Umbilical cord (tissue), 2 donors: ENCODE results near the gene INTS6. TPM values are rescaled to one million over a fixed set of nuclear protein-coding genes. Genes with fewer than 3 reads are reported as not detected.

ENCODE experiments used
- DNase-seq: peaks from one replicate; pipeline ENCODE4 v3.0.0-alpha.2; 2015; ENCODE audit warnings: low spot score
- total RNA-seq: library from RNA; depleted of rRNA; stranded (reverse); fragments of >200 nt; gene quantifications from one replicate; pipeline ENCODE4 v1.2.3, GENCODE V29; 2014; ENCODE audit warnings: low replicate concordance; ENCODE audit not compliant: insufficient read depth

The INTS6 gene
- total RNA-seq: 59.2 TPM

GRCh38 chr13:51452361-51453206 lies at the start of gene INTS6:
Gene INTS6, minus strand, starts transcription at chr13:51453036. Its CDS starts 511 bp downstream, at chr13:51452525.
- DNase-seq: peak; percentile 100

- DNase-seq: no peak
Measured at GRCh38 chr13:51502153-51502651, 49.4 kb upstream of the INTS6 start.

GRCh38 chr13:51501592-51502152 lies 48.8 kb upstream of the INTS6 start:
- no peak for DNase-seq

- DNase-seq: no peak
Measured at GRCh38 chr13:51501096-51501495, 48.3 kb upstream of the INTS6 start.

GRCh38 chr13:51500687-51501086 lies 47.9 kb upstream of the INTS6 start:
- no peak for DNase-seq

- no peak for DNase-seq
Measured at GRCh38 chr13:51499841-51500240, 47.0 kb upstream of the INTS6 start.

GRCh38 chr13:51495316-51495715 lies 42.5 kb upstream of the INTS6 start:
- DNase-seq: no peak

- no peak for DNase-seq
Measured at GRCh38 chr13:51494156-51494555, 41.3 kb upstream of the INTS6 start.

GRCh38 chr13:51488212-51488611 lies 35.4 kb upstream of the INTS6 start:
- DNase-seq: no peak

GRCh38 chr13:51481656-51482055 lies 28.8 kb upstream of the INTS6 start:
- DNase-seq: no peak

GRCh38 chr13:51479199-51479523 lies 26.3 kb upstream of the INTS6 start:
- no peak for DNase-seq

GRCh38 chr13:51478418-51479198 lies 25.8 kb upstream of the INTS6 start:
- DNase-seq: no peak

- no peak for DNase-seq
Measured at GRCh38 chr13:51477653-51478324, 25.0 kb upstream of the INTS6 start.

GRCh38 chr13:51477149-51477548 lies 24.3 kb upstream of the INTS6 start:
- DNase-seq: no peak

GRCh38 chr13:51475727-51476501 lies 23.1 kb upstream of the INTS6 start:
- no peak for DNase-seq

GRCh38 chr13:51469790-51470189 lies 17.0 kb upstream of the INTS6 start:
- DNase-seq: no peak

GRCh38 chr13:51467730-51468129 lies 14.9 kb upstream of the INTS6 start:
- DNase-seq: no peak

GRCh38 chr13:51465124-51465523 lies 12.3 kb upstream of the INTS6 start:
- DNase-seq: no peak

- DNase-seq: no peak
Measured at GRCh38 chr13:51457086-51457815, 4.4 kb upstream of the INTS6 start.

- DNase-seq: no peak
Measured at GRCh38 chr13:51456510-51456909, 3.7 kb upstream of the INTS6 start.
